GM23338 (cell line): ENCODE results near the gene TMSB4X. TPM values are rescaled to one million over a fixed set of nuclear protein-coding genes. Genes with fewer than 3 reads are reported as not detected.

Experiments used
- ATAC-seq: fragments of 200-7000 bp; cut with Tn5 transposase; 3 replicates; pipeline ENCODE4 v1.9.1; 2020
- DNase-seq: peaks from one replicate; pipeline ENCODE4 v3.0.0-alpha.2; 2015; ENCODE audit warnings: low spot score
- H2AFZ ChIP-seq: fragments of 200-600 bp; sonication (generic); 2 replicates; pipeline ENCODE4 v1.8.0; 2016; ENCODE audit warnings: antibody characterized with exemption, mild to moderate bottlenecking, moderate library complexity
- H3F3A ChIP-seq: fragments of 200-600 bp; sonication (generic); replicated peaks from 2 replicates; pipeline ENCODE4 v1.8.0; 2017; ENCODE audit warnings: antibody characterized with exemption, mixed run types, low read depth
- H3K27ac ChIP-seq: fragments of 200-600 bp; sonication (generic); 2 replicates; pipeline ENCODE4 v1.6.1; 2016; ENCODE audit warnings: low read depth
- H3K27me3 ChIP-seq: fragments of 200-600 bp; sonication (generic); 2 replicates; pipeline ENCODE4 v1.8.0; 2016; ENCODE audit warnings: mild to moderate bottlenecking, mixed run types, moderate library complexity; ENCODE audit not compliant: insufficient read depth
- H3K36me3 ChIP-seq: fragments of 200-600 bp; sonication (generic); 2 replicates; pipeline ENCODE4 v1.8.0; 2016; ENCODE audit warnings: mild to moderate bottlenecking; ENCODE audit not compliant: insufficient read depth
- H3K4me1 ChIP-seq: fragments of 200-600 bp; sonication (generic); 2 replicates; pipeline ENCODE4 v1.8.0; 2016; ENCODE audit warnings: mild to moderate bottlenecking, moderate library complexity; ENCODE audit not compliant: insufficient read depth
- H3K4me2 ChIP-seq: fragments of 200-600 bp; sonication (generic); 2 replicates; pipeline ENCODE4 v1.7.1; 2017; ENCODE audit warnings: mixed run types
- H3K4me3 ChIP-seq: fragments of 200-600 bp; sonication (generic); 2 replicates; pipeline ENCODE4 v1.6.1; 2016; ENCODE audit warnings: mixed run types
- H3K79me2 ChIP-seq: fragments of 200-600 bp; sonication (generic); replicated peaks from 2 replicates; pipeline ENCODE4 v1.8.0; 2017; ENCODE audit warnings: mild to moderate bottlenecking; ENCODE audit not compliant: insufficient read depth
- H3K9me2 ChIP-seq: fragments of 200-600 bp; sonication (generic); 2 replicates; pipeline ENCODE4 v1.8.0; 2017; ENCODE audit not compliant: insufficient read depth
- H4K20me1 ChIP-seq: fragments of 200-600 bp; sonication (generic); replicated peaks from 2 replicates; pipeline ENCODE4 v1.8.0; 2017; ENCODE audit warnings: mild to moderate bottlenecking; ENCODE audit not compliant: insufficient read depth
- H3K27ac Mint-ChIP-seq: 2 replicates; pipeline ENCODE4 v1.8.0; 2020; ENCODE audit warnings: inconsistent platforms, mild to moderate bottlenecking, moderate library complexity, mixed read lengths
- H3K27me3 Mint-ChIP-seq: 3 replicates; pipeline ENCODE4 v1.8.0; 2022; ENCODE audit warnings: low read depth, mild to moderate bottlenecking, moderate library complexity, mixed read lengths, inconsistent platforms; ENCODE audit not compliant: insufficient read depth, poor library complexity
- H3K36me3 Mint-ChIP-seq: 3 replicates; pipeline ENCODE4 v1.8.0; 2021; ENCODE audit warnings: low read depth, mild to moderate bottlenecking, inconsistent platforms, moderate library complexity, mixed read lengths
- H3K4me1 Mint-ChIP-seq: 3 replicates; pipeline ENCODE4 v1.8.0; 2020; ENCODE audit warnings: mild to moderate bottlenecking, inconsistent platforms, mixed read lengths
- H3K4me3 Mint-ChIP-seq: 3 replicates; pipeline ENCODE4 v1.8.0; 2021; ENCODE audit warnings: moderate library complexity, mild to moderate bottlenecking, inconsistent platforms, mixed read lengths
- H3K9me3 Mint-ChIP-seq: 3 replicates; pipeline ENCODE4 v1.8.0; 2020; ENCODE audit warnings: moderate library complexity, mild to moderate bottlenecking, inconsistent platforms, mixed read lengths
- CTCF ChIP-seq, 2 experiments: fragments of 200-600 bp in 1 of 2; sonication (generic) in 1 of 2; conservative IDR thresholded peaks; 2 replicates each; pipeline versions ENCODE4 v1.5.1 to v1.6.1; 2016 to 2017; ENCODE audit warnings: antibody characterized with exemption in 2 of 2, low read depth in 2 of 2, mild to moderate bottlenecking in 2 of 2, moderate library complexity in 1 of 2
- EZH2 ChIP-seq: fragments of 200-600 bp; sonication (generic); IDR thresholded peaks from one replicate; pipeline ENCODE4 v1.8.0; 2017; ENCODE audit warnings: antibody characterized with exemption, mild to moderate bottlenecking, low read depth; ENCODE audit not compliant: unreplicated experiment
- EZH2phosphoT487 ChIP-seq: fragments of 200-600 bp; sonication (generic); IDR thresholded peaks from one replicate; pipeline ENCODE4 v1.8.1; 2018; ENCODE audit warnings: antibody characterized with exemption; ENCODE audit not compliant: unreplicated experiment
- NANOG ChIP-seq: IDR thresholded peaks from 2 replicates; pipeline ENCODE4 v1.6.1; 2016; ENCODE audit warnings: antibody characterized with exemption, borderline replicate concordance
- POLR2AphosphoS5 ChIP-seq: IDR thresholded peaks from 2 replicates; pipeline ENCODE4 v1.6.1; 2016; ENCODE audit warnings: antibody characterized with exemption, low read depth
- STAT1 ChIP-seq: IDR thresholded peaks from one replicate; pipeline ENCODE4 v1.6.1; 2016; ENCODE audit warnings: antibody characterized with exemption; ENCODE audit not compliant: unreplicated experiment
- ZNF114 ChIP-seq: fragments of 250-450 bp; sonication (Bioruptor Pico); IDR thresholded peaks from 2 replicates; pipeline ENCODE4 v1.5.0; 2020; ENCODE audit warnings: mild to moderate bottlenecking, moderate library complexity
- ZNF331 ChIP-seq: fragments of 250-450 bp; sonication (Bioruptor Pico); IDR thresholded peaks from 2 replicates; pipeline ENCODE4 v1.5.0; 2020; ENCODE audit warnings: low read depth, mild to moderate bottlenecking, moderate library complexity
- ZNF462 ChIP-seq: fragments of 250-450 bp; sonication (Bioruptor Pico); IDR thresholded peaks from 2 replicates; pipeline ENCODE4 v1.5.0; 2020; ENCODE audit warnings: mild to moderate bottlenecking, moderate library complexity
- polyA plus RNA-seq: library from polyadenylated mRNA; unstranded; fragments of >200 nt; fragmentation: Nextera tagmentation; extraction: Ambion mirVana; gene quantifications from 2 replicates; pipeline ENCODE4 v1.2.1, GENCODE V29; 2016
- total RNA-seq: library from RNA; depleted of rRNA; stranded (reverse); fragments of >200 nt; shearing (Covaris generic); gene quantifications from 2 replicates; pipeline ENCODE4 v1.2.3, GENCODE V29; 2014

Gene TMSB4X
- total and polyA plus RNA-seq, 2 experiments from 2014 or later = 999 to 6,191 TPM

- no peak for TF ChIP-seq ZNF462
Observed at GRCh38 chrX:13001097-13001496, 26.2 kb downstream of the TMSB4X start (continued).

- no peak overlapping the region for H3K4me3 ChIP-seq
- no peak overlapping the region for H3K4me3 Mint-ChIP-seq
- H3K36me3 Mint-ChIP-seq = no peaks in the 10 kb centered on the region
- DNase-seq (no peak), ATAC-seq (no peak)
- no peaks in the 10 kb centered on the region for H3F3A ChIP-seq
- no peaks in the 10 kb centered on the region for H3K9me2 ChIP-seq
- no peaks in the 10 kb centered on the region; the same call in 1 of the 2 replicates for H3K36me3 ChIP-seq
- H2AFZ ChIP-seq = no peak overlapping the region
- no peak overlapping the region for H3K27ac ChIP-seq
- H3K9me3 Mint-ChIP-seq = no peaks in the 10 kb centered on the region
- no peak overlapping the region for H3K27ac Mint-ChIP-seq
- no peaks in the 10 kb centered on the region for H3K27me3 ChIP-seq
- no peaks in the 10 kb centered on the region for H3K27me3 Mint-ChIP-seq
- H3K79me2 ChIP-seq = no peaks in the 10 kb centered on the region
- H3K4me1 ChIP-seq = peaks cover 14% of the 10 kb centered on the region
- H3K4me1 Mint-ChIP-seq = peaks cover 27% of the 10 kb centered on the region
- H3K4me2 ChIP-seq = no peak overlapping the region
- H4K20me1 ChIP-seq = no peaks in the 10 kb centered on the region
- TF ChIP-seq EZH2 (no peak), POLR2AphosphoS5 (no peak), ZNF331 (CRISPR knock-in tag) (no peak), ZNF114 (no peak), CTCF (conservative IDR thresholded peaks at IDR 0.05; ENCODE audit: low read depth in 2 of 2) (no peak), NANOG (no peak), EZH2phosphoT487 (no peak), STAT1 (no peak)
Observed at GRCh38 chrX:13001961-13002671, 27.2 kb downstream of the TMSB4X start.
